ENCODE measurements around the gene FPR3.

Gene FPR3

GRCh38 chr19:51807925-51808324 is 13.0 kb downstream of the FPR3 start:
- DNase-seq (ENCODE audit: low read depth) = no peak

- DNase-seq (ENCODE audit: low read depth) = peak; percentile 42
These were observed 13.5 kb downstream of the FPR3 start for GRCh38 chr19:51808333-51808986.

- no peak for DNase-seq (ENCODE audit: low read depth)
These were observed 14.8 kb downstream of the FPR3 start for GRCh38 chr19:51809787-51810186.

GRCh38 chr19:51810223-51810622 is 15.3 kb downstream of the FPR3 start:
- no peak for DNase-seq (ENCODE audit: low read depth)

GRCh38 chr19:51811344-51811743 is 16.4 kb downstream of the FPR3 start:
- no peak for DNase-seq (ENCODE audit: low read depth)

- no peak for DNase-seq (ENCODE audit: low read depth)
These were observed 20.1 kb downstream of the FPR3 start for GRCh38 chr19:51815043-51815442.

- DNase-seq (ENCODE audit: low read depth) = no peak
These were observed 21.8 kb downstream of the FPR3 start for GRCh38 chr19:51816711-51817110.

GRCh38 chr19:51820011-51820410 is 25.1 kb downstream of the FPR3 start:
- DNase-seq (ENCODE audit: low read depth) = no peak

- no peak for DNase-seq (ENCODE audit: low read depth)
These were observed 26.0 kb downstream of the FPR3 start for GRCh38 chr19:51820831-51821446.

- no peak for DNase-seq (ENCODE audit: low read depth)
These were observed 26.5 kb downstream of the FPR3 start for GRCh38 chr19:51821456-51821855.

GRCh38 chr19:51821921-51822320 is 27.0 kb downstream of the FPR3 start:
- no peak for DNase-seq (ENCODE audit: low read depth)

GRCh38 chr19:51822325-51822724 is 27.4 kb downstream of the FPR3 start:
- DNase-seq (ENCODE audit: low read depth) = peak; percentile 54

GRCh38 chr19:51822946-51823345 is 28.0 kb downstream of the FPR3 start:
- no peak for DNase-seq (ENCODE audit: low read depth)

- no peak for DNase-seq (ENCODE audit: low read depth)
These were observed 29.5 kb downstream of the FPR3 start for GRCh38 chr19:51824281-51825005.

- DNase-seq (ENCODE audit: low read depth) = peak; percentile 1
These were observed 35.3 kb downstream of the FPR3 start for GRCh38 chr19:51830274-51830673.

GRCh38 chr19:51837145-51837544 is 42.2 kb downstream of the FPR3 start:
- no peak for DNase-seq (ENCODE audit: low read depth)

- no peak for DNase-seq (ENCODE audit: low read depth)
These were observed 67.1 kb downstream of the FPR3 start for GRCh38 chr19:51861870-51862622.

GRCh38 chr19:51873097-51873496 is 78.1 kb downstream of the FPR3 start:
- no peak for DNase-seq (ENCODE audit: low read depth)
